Measurements from ENCODE around the gene YAP1. TPM values are rescaled to one million over a fixed set of nuclear protein-coding genes. Genes with fewer than 3 reads are reported as not detected.
A peak's percentile ranks its signal among the peaks of the same experiment; 100 is the strongest.

YAP1 gene
- total RNA-seq, 2 donors from 2014 or later = 0.62 to 0.75 TPM

DNA sequence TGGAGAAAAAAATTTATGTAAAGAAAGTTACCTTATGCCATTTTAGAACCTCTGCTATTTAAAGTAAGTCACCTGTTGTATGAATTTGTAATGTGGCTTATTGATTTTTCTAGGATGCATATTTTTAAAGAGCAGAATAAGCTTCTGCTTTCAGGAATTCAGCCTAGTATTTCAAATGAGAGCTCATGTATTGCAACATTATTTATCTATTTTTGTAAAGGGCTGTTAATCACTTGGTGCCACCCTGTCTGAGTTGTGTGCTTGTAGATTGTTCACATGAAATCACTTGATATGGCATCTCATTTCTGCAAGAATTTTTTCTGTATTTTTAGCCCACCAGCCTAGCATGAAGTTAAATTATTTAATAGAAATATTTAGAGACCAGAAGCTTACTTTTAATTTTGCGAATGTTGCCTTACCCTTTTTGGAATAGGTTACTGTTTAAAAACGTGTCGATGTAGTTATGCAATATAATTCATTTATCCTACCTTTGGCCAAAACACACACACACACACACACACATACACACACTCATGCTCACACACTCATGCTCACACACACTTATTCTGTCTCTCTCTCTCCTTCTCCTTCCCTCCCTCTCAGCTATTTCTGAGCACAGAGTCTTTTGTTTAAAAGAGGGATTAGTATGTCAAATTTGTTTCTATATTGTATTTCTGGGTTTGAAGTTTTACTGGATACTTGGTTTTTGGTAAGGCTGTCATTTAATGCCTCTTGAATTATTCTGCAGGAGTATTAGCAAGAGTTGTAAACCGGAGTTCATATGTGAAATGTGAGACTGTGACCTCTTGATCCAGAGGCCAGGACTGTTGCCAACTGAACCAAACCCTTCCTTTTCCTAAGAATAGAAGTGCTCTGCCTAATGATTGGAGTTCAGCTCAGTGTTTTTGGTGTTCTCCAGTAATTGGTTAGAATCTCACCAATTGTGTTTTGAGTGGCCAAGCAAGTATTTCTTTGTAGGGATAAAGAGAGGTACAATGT is 34.4 kb downstream of the YAP1 start:
- Mint-ChIP-seq H3K9me3 (no peaks in the 10 kb centered on the region), H3K36me3 (no peaks in the 10 kb centered on the region), H3K27ac (peak overlapping the region in 1 of 2 donors; percentile 39)
- ATAC-seq = no peak
- DNase-seq (ENCODE audit: low spot score in 2 of 2) = no peak

DNA sequence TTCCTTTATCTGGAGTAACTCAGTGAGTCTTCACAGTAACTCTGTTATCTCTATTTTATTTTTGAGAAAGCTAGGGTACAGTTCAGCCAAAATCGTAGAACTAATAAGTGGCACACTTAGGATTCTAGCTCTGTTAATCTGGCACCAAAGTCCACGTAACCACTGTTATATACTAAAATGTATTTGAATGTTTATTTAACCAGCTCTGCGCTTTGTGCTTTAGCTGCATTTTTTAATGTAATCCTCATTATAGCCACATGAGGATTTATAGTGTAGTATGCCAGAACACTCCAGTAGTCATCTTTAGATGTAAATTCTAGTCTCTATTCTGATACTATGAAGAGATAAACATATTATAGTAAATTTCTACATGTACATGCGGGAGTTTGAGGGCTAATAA is 36.8 kb downstream of the YAP1 start:
- no peaks in the 10 kb centered on the region for H3K36me3 Mint-ChIP-seq

DNA sequence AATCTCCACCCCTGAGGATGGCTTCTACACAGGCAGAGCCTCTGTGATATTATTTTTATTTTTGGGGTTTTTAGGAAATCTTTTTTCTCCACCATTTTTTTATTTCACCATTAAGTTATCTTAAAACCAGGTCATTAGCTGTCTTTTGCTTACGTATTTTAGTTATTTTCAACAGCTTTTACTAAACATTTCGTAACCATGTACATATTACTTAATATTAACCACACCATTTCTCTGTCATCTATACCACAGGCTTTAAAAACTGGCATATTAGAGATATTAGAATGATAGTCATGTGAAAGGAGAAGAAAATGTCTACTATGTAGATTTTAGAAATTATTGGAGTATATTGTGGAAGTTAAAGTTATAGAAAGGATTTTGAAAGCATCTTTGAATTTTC is 37.4 kb downstream of the YAP1 start:
- Mint-ChIP-seq H3K9me3 (no peaks in the 10 kb centered on the region), H3K27ac (no peak overlapping the region), H3K36me3 (no peaks in the 10 kb centered on the region)
- DNase-seq (ENCODE audit: low spot score in 2 of 2) (no peak), ATAC-seq (no peak)

More for the DNA sequence above, 36.8 kb downstream of the YAP1 start:
- no peaks in the 10 kb centered on the region for H3K9me3 Mint-ChIP-seq
- ATAC-seq (no peak), DNase-seq (ENCODE audit: low spot score in 2 of 2) (no peak)
- no peak overlapping the region for H3K27ac Mint-ChIP-seq

DNA sequence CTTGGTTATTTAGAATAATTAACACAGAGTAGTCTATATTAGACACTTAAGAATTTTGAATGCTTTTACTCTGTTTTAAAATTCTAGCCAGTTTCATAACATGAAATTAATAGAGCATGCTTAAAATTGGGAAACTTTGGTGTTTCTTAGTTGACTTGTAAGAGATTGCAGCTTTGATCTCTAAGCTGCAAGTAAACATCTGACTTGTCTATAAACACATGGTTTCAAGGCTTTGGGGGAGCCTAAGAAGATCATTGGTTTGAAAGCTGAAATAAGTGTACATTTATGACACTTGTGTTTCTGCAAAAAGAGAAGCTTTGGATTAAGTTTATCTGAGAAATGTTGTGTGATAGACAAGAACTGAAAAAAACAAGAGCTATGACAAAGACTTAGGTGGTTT is 37.8 kb downstream of the YAP1 start:
- no peak for DNase-seq (ENCODE audit: low spot score in 2 of 2)
- Mint-ChIP-seq H3K36me3 (no peaks in the 10 kb centered on the region), H3K27ac (no peak overlapping the region), H3K9me3 (no peaks in the 10 kb centered on the region)
- ATAC-seq = no peak

GRCh38 chr11:102151784-102152525 is 41.7 kb downstream of the YAP1 start:
- H3K36me3 Mint-ChIP-seq = no peaks in the 10 kb centered on the region
- ATAC-seq (no peak), DNase-seq (ENCODE audit: low spot score in 2 of 2) (no peak)
- no peaks in the 10 kb centered on the region for H3K9me3 Mint-ChIP-seq
- H3K27ac Mint-ChIP-seq = no peak overlapping the region

DNA sequence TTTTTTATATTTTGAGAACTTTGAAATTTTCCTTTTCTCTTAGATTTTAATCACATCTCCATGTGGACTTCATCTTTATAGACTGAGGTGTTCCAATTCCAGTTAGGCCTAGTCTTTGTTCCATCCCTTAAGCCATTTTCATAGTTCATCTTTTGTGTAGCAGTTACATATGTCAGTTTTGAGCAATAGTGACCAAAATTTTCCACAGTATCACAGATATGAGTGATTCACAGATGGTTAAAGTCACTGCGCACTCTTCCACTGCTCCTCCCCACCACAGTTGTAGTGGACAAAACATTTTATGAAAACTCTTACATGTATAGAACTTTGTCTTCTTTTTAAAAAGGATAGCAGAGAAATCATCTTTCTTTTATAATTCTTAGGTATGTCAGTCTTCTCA is 42.8 kb downstream of the YAP1 start:
- no peaks in the 10 kb centered on the region for H3K9me3 Mint-ChIP-seq
- ATAC-seq = no peak
- no peak overlapping the region for H3K27ac Mint-ChIP-seq
- no peaks in the 10 kb centered on the region for H3K36me3 Mint-ChIP-seq
- no peak for DNase-seq (ENCODE audit: low spot score in 2 of 2)

DNA sequence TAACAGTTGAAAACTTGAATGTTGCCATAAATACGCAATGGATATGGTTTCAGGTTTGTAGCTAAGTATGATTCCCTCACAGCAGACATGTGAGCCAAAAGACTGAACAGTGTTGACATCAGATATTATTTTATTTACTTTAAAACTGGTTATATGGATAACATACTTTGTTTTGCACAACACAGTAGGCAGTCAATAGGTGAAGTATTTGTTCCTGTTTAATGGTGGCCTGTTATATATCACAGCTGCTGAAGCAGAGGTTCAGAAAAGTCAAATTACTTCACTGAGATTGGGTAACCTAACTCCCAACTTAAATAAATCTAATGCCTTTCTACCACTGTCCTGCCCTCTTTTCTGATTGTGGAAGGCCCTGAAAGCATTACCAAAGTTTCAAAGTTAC is 44.6 kb downstream of the YAP1 start:
- no peaks in the 10 kb centered on the region for H3K36me3 Mint-ChIP-seq
- ATAC-seq (no peak), DNase-seq (ENCODE audit: low spot score in 2 of 2) (no peak)
- H3K27ac Mint-ChIP-seq = no peak overlapping the region
- no peaks in the 10 kb centered on the region for H3K9me3 Mint-ChIP-seq

DNA sequence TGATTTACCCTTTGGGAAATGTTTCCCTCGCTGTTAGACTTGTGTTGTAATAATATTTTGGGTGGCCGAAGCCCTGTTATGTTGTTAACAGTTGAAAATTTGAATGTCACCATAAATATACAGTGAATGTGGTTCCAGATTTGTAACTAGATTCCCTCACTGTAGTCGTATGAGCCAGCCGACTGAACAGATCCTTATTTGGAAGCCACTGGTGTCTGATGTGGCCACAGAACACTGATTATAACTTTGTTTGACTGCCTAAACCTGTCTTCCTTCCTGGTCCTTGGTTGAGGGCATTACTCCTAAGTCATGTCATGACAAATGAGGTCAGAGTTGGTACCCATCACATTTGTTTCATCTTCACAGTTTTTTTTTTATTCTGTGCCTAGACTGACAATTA is 45.4 kb downstream of the YAP1 start:
- no peak for DNase-seq (ENCODE audit: low spot score in 2 of 2)
- no peaks in the 10 kb centered on the region for H3K9me3 Mint-ChIP-seq
- H3K27ac Mint-ChIP-seq = no peak overlapping the region
- no peaks in the 10 kb centered on the region for H3K36me3 Mint-ChIP-seq
- ATAC-seq = no peak

- Mint-ChIP-seq H3K27ac (no peak overlapping the region), H3K36me3 (no peaks in the 10 kb centered on the region), H3K9me3 (no peaks in the 10 kb centered on the region)
- ATAC-seq (no peak), DNase-seq (ENCODE audit: low spot score in 2 of 2) (no peak)
Observed at GRCh38 chr11:102157219-102157618, 47.0 kb downstream of the YAP1 start.

DNA sequence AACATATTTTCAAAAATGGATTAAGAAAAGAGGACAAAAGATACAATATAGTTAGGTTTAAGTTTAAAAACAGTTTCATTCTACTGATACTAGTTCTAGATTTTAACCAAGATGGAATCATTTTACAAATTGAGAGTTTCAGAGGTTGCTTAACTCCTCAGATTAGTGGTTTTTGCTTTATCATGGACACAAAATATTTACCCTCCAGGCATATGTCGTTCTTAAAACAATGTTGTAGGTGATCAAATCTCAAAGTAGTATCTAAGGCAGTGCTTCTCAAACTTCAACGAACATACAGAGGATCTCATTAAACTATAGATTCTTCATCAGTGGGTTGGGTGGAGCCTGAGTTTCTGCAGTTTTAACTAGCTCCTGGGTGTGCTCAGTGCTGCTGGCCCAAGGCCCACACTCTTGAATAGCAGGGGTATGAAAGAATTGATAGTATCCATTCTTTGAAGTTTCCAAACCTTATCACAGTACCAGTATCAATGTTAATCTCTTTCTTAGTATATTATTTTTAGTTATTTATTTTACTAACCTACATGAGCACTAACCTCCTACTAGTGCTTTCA is 48.0 kb downstream of the YAP1 start:
- no peak overlapping the region for H3K27ac Mint-ChIP-seq
- H3K36me3 Mint-ChIP-seq = no peaks in the 10 kb centered on the region
- H3K9me3 Mint-ChIP-seq = no peaks in the 10 kb centered on the region
- ATAC-seq (no peak), DNase-seq (ENCODE audit: low spot score in 2 of 2) (no peak)

DNA sequence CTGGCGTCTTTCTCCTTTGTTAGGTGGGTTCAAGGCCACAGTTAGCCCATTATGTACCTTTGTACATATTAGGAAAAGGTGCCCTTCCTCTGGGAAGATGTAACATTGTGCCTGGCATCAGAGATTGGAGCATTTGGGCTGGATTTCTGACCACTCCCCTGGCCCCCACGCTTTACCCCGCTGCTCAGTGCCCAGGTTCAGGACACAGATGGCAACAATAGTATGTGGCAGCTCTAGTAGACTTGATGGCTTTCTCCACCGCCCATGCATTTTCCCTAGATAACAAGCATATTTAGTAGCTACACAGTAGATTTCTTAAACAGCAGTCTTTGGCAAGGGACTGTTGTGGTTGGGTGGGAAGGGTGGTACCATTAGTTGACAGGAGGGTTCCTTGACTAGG is 53.1 kb downstream of the YAP1 start:
- no peak for DNase-seq (ENCODE audit: low spot score in 2 of 2)
- no peak for ATAC-seq
- Mint-ChIP-seq H3K9me3 (no peaks in the 10 kb centered on the region), H3K36me3 (no peaks in the 10 kb centered on the region), H3K27ac (no peak overlapping the region)

- H3K9me3 Mint-ChIP-seq = no peaks in the 10 kb centered on the region
Observed at GRCh38 chr11:102166175-102167064, 56.2 kb downstream of the YAP1 start.

DNA sequence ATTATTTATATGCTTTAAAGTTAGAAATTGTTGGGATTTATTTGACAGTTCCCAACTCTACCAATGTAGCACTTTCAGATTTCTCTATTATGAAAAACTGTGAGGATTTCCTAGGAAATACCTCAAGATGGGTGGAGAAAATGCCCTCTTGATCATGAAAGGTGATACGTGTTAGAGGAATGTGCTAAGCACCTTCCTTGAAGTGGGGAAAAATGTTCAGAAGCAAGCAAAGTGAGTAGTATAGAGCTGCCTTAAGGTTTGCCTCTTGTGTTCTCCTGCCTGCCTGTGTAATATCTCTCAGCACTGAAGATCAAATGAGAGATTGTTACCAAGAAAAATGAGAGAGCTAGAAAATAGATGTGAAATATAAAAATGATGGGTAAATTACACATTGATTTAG is 58.2 kb downstream of the YAP1 start:
- Mint-ChIP-seq H3K9me3 (no peaks in the 10 kb centered on the region), H3K27ac (no peak overlapping the region), H3K36me3 (no peaks in the 10 kb centered on the region)
- no peak for DNase-seq (ENCODE audit: low spot score in 2 of 2)
- ATAC-seq = no peak

More at GRCh38 chr11:102166175-102167064, 56.2 kb downstream of the YAP1 start:
- DNase-seq (ENCODE audit: low spot score in 2 of 2) = no peak
- H3K36me3 Mint-ChIP-seq = no peaks in the 10 kb centered on the region
- no peak overlapping the region for H3K27ac Mint-ChIP-seq
- ATAC-seq = no peak

- no peaks in the 10 kb centered on the region for H3K36me3 Mint-ChIP-seq
- H3K9me3 Mint-ChIP-seq = no peaks in the 10 kb centered on the region
- ATAC-seq (no peak), DNase-seq (ENCODE audit: low spot score in 2 of 2) (no peak)
- H3K27ac Mint-ChIP-seq = no peak overlapping the region
Observed at GRCh38 chr11:102171101-102171500, 60.9 kb downstream of the YAP1 start.

GRCh38 chr11:102172127-102172848 is 62.0 kb downstream of the YAP1 start:
- Mint-ChIP-seq H3K36me3 (no peaks in the 10 kb centered on the region), H3K9me3 (no peaks in the 10 kb centered on the region), H3K27ac (no peak overlapping the region)
- DNase-seq (ENCODE audit: low spot score in 2 of 2) (no peak), ATAC-seq (peak in 1 of 2 donors; percentile 40)

DNA sequence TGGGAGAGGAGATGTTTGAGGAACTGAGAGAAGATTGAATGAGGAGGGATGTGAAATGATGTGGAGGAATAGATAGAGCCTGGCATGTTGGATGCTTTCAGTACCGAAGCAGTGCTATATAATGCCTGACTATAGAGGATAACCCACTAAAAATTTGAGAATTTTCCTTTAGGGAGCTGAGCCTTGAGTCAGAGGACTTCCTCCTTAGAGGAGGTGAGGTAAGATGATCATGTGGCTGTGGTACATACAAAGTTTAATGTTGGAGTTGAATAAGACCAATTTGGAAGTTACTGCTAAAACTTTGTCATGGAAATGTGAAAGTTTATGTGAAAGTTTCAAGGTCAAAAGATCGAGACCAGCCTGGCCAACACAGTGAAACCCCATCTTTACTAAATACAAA is 66.9 kb downstream of the YAP1 start:
- DNase-seq (ENCODE audit: low spot score in 2 of 2) (no peak), ATAC-seq (no peak)
- no peaks in the 10 kb centered on the region for H3K36me3 Mint-ChIP-seq
- peaks cover 0 to 8% of the 10 kb centered on the region in 2 donors for H3K9me3 Mint-ChIP-seq
- no peak overlapping the region for H3K27ac Mint-ChIP-seq
